GOT3 (cell line): Measurements from ENCODE around the gene PSMB3.

Source experiments
- DNase-seq: peaks from one replicate; lab custom pipeline; 2025; ENCODE audit warnings: mixed read lengths; lab: John Stamatoyannopoulos, UW

Gene PSMB3

GRCh38 chr17:38752308-38753070 lies at the start of gene PSMB3:
PSMB3 (plus strand) TSS chr17:38752741; CDS start chr17:38752827, 86 bp downstream.
- peak; percentile 90 for DNase-seq

- DNase-seq, result no peak
Measured at GRCh38 chr17:38702916-38703741, 49.4 kb upstream of the PSMB3 start.

GRCh38 chr17:38703742-38704605 lies 48.6 kb upstream of the PSMB3 start:
- no peak for DNase-seq

GRCh38 chr17:38704606-38705522 lies 47.7 kb upstream of the PSMB3 start, which contains the start of gene MLLT6:
MLLT6 (plus strand) TSS chr17:38705273; CDS start chr17:38705633, 360 bp downstream.
- no peak for DNase-seq

GRCh38 chr17:38705523-38705802 lies 47.1 kb upstream of the PSMB3 start:
- no peak for DNase-seq

- DNase-seq, result no peak
Measured at GRCh38 chr17:38705803-38706504, 46.6 kb upstream of the PSMB3 start.

- DNase-seq, result no peak
Measured at GRCh38 chr17:38706505-38707216, 45.9 kb upstream of the PSMB3 start.

GRCh38 chr17:38707678-38708351 lies 44.7 kb upstream of the PSMB3 start:
- no peak for DNase-seq

- DNase-seq, result no peak
Measured at GRCh38 chr17:38709104-38709820, 43.3 kb upstream of the PSMB3 start.

- DNase-seq, result no peak
Measured at GRCh38 chr17:38709864-38710603, 42.5 kb upstream of the PSMB3 start.

- DNase-seq, result no peak
Measured at GRCh38 chr17:38710604-38710962, 42.0 kb upstream of the PSMB3 start.

- DNase-seq, result no peak
Measured at GRCh38 chr17:38710985-38711384, 41.6 kb upstream of the PSMB3 start.

GRCh38 chr17:38711792-38712571 lies 40.6 kb upstream of the PSMB3 start:
- no peak for DNase-seq

- no peak for DNase-seq
Measured at GRCh38 chr17:38712593-38712992, 39.9 kb upstream of the PSMB3 start.

GRCh38 chr17:38713456-38714075 lies 39.0 kb upstream of the PSMB3 start:
- no peak for DNase-seq

GRCh38 chr17:38715216-38715943 lies 37.2 kb upstream of the PSMB3 start:
- DNase-seq, result no peak
